Caco-2 (cell line): Measurements from ENCODE around the gene SCLT1. TPM values are rescaled to one million over a fixed set of nuclear protein-coding genes. Genes with fewer than 3 reads are reported as not detected.

ENCODE experiments used
- BruUV-seq: library from RNA; stranded (reverse); fragments of 400-500 nt; replicated peaks from 2 replicates; lab custom pipeline; 2021; lab: Mats Ljungman, UMichigan
- CTCF ChIA-PET: fragments of 300-600 bp; sonication (Branson Sonifier 250); formaldehyde crosslinking; loops from one replicate; lab custom pipeline; 2022; ENCODE audit warnings: antibody characterized with exemption; lab: Charles Lee
- POLR2A ChIA-PET: fragments of 300-600 bp; sonication (Branson Sonifier 250); formaldehyde crosslinking; loops from one replicate; lab custom pipeline; 2022; ENCODE audit warnings: antibody characterized with exemption; lab: Charles Lee
- DNase-seq, 2 experiments: peaks; one replicate each; pipeline versions ENCODE4 v3.0.0 to v3.0.0-alpha.2; 2020 to 2022
- H3K27me3 ChIP-seq: replicated peaks from 2 replicates; pipeline ENCODE4 v1.6.0; 2011; ENCODE audit warnings: low read length; ENCODE audit not compliant: control insufficient read depth, insufficient read depth
- H3K36me3 ChIP-seq: 2 replicates; pipeline ENCODE4 v1.5.1; 2011; ENCODE audit warnings: low read length; ENCODE audit not compliant: control insufficient read depth, insufficient read depth
- H3K4me1 ChIP-seq: fragments of 250-450 bp; sonication (Bioruptor Pico); 2 replicates; pipeline ENCODE4 v1.5.1; 2020; ENCODE audit warnings: mild to moderate bottlenecking
- H3K4me3 ChIP-seq: 2 replicates; pipeline ENCODE4 v1.5.1; 2011; ENCODE audit warnings: low read depth, mild to moderate bottlenecking, control low read depth, low read length
- H3K9me3 ChIP-seq: fragments of 250-450 bp; sonication (Bioruptor Pico); 2 replicates; pipeline ENCODE4 v1.5.1; 2020; ENCODE audit warnings: mild to moderate bottlenecking, moderate library complexity
- H3K27ac Mint-ChIP-seq: one replicate; pipeline ENCODE4 v1.8.0; 2022; ENCODE audit warnings: mixed read lengths; ENCODE audit not compliant: unreplicated experiment
- H3K27me3 Mint-ChIP-seq: one replicate; pipeline ENCODE4 v1.8.0; 2022; ENCODE audit warnings: mixed read lengths; ENCODE audit not compliant: insufficient read depth, unreplicated experiment
- H3K36me3 Mint-ChIP-seq: one replicate; pipeline ENCODE4 v1.8.0; 2022; ENCODE audit warnings: mild to moderate bottlenecking, mixed read lengths; ENCODE audit not compliant: insufficient read depth, unreplicated experiment
- H3K4me1 Mint-ChIP-seq: one replicate; pipeline ENCODE4 v1.8.0; 2022; ENCODE audit warnings: low read depth, mixed read lengths; ENCODE audit not compliant: unreplicated experiment
- H3K4me3 Mint-ChIP-seq: one replicate; pipeline ENCODE4 v1.8.0; 2022; ENCODE audit warnings: mild to moderate bottlenecking, moderate library complexity, mixed read lengths; ENCODE audit not compliant: unreplicated experiment
- H3K9me3 Mint-ChIP-seq: one replicate; pipeline ENCODE4 v1.8.0; 2022; ENCODE audit warnings: mixed read lengths; ENCODE audit not compliant: unreplicated experiment
- intact Hi-C: fragments of 100-400 bp; cut with micrococcal nuclease; formaldehyde crosslinking; loops from one replicate; pipeline ENCODE4 v1.10.0; 2022; ENCODE audit not compliant: unreplicated experiment
- total RNA-seq: library from RNA; stranded (reverse); gene quantifications from 2 replicates; pipeline ENCODE4 v1.2.3, GENCODE V29; 2022
- TF ChIP-seq, protein P1 (sequence below), 2 experiments: fragments of 200-600 bp in 1 of 2; IDR thresholded peaks; 1 replicate in 1 of 2; 2 replicates in 1 of 2; pipeline versions ENCODE4 v1.5.1 to v1.8.0; 2011 to 2022; ENCODE audit warnings: antibody characterized with exemption in 1 of 2, control low read depth in 1 of 2, inconsistent platforms in 1 of 2, low read depth in 1 of 2, low read length in 1 of 2, mild to moderate bottlenecking in 1 of 2, moderate library complexity in 1 of 2; ENCODE audit not compliant: insufficient read depth in 1 of 2, severe bottlenecking in 1 of 2, unreplicated experiment in 1 of 2

The SCLT1 gene
- total RNA-seq, 1 experiment from 2014 or later, result 9.3 TPM

DNA sequence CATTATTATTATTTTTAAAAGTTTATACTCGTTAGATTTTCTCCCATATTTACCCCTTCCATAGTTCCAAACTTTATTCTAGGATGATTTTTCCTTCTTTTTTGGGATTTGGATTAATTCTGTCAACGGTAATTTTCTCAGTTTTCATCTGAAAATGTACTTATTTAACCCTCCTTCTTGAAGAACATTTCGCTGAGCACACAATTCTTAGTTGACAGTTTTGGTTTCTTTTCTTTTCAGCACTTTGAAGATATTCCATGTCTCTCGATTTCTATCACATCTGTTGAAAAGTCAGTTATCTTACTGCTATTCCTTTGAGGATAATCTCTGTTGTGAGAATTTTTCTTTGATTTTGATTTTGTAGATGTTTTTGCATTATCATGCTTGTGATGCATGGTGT lies 85.2 kb downstream of the SCLT1 start:
- H3K27ac Mint-ChIP-seq, result no peak overlapping the region
- ChIA-PET CTCF (no interaction called here), POLR2A (no interaction called here)
- no peaks in the 10 kb centered on the region for H3K4me1 ChIP-seq
- no TSS peak for BruUV-seq
- H3K4me3 Mint-ChIP-seq, result no peak overlapping the region
- intact Hi-C loops, result no loop called here
- H3K36me3 Mint-ChIP-seq, result no peaks in the 10 kb centered on the region
- no peaks in the 10 kb centered on the region for H3K27me3 Mint-ChIP-seq
- H3K27me3 ChIP-seq, result no peaks in the 10 kb centered on the region
- TF ChIP-seq, protein P1, sequence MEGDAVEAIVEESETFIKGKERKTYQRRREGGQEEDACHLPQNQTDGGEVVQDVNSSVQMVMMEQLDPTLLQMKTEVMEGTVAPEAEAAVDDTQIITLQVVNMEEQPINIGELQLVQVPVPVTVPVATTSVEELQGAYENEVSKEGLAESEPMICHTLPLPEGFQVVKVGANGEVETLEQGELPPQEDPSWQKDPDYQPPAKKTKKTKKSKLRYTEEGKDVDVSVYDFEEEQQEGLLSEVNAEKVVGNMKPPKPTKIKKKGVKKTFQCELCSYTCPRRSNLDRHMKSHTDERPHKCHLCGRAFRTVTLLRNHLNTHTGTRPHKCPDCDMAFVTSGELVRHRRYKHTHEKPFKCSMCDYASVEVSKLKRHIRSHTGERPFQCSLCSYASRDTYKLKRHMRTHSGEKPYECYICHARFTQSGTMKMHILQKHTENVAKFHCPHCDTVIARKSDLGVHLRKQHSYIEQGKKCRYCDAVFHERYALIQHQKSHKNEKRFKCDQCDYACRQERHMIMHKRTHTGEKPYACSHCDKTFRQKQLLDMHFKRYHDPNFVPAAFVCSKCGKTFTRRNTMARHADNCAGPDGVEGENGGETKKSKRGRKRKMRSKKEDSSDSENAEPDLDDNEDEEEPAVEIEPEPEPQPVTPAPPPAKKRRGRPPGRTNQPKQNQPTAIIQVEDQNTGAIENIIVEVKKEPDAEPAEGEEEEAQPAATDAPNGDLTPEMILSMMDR (IDR thresholded peaks at IDR 0.05; ENCODE audit: insufficient read depth in 1 of 2, low read depth in 1 of 2, low read length in 1 of 2, severe bottlenecking in 1 of 2, unreplicated experiment in 1 of 2), result no peak
- no peak for DNase-seq
- no peak overlapping the region for H3K4me3 ChIP-seq
- no peaks in the 10 kb centered on the region for H3K9me3 ChIP-seq
- H3K4me1 Mint-ChIP-seq, result no peaks in the 10 kb centered on the region
- peaks cover 37% of the 10 kb centered on the region for H3K9me3 Mint-ChIP-seq
- no peaks in the 10 kb centered on the region for H3K36me3 ChIP-seq

DNA sequence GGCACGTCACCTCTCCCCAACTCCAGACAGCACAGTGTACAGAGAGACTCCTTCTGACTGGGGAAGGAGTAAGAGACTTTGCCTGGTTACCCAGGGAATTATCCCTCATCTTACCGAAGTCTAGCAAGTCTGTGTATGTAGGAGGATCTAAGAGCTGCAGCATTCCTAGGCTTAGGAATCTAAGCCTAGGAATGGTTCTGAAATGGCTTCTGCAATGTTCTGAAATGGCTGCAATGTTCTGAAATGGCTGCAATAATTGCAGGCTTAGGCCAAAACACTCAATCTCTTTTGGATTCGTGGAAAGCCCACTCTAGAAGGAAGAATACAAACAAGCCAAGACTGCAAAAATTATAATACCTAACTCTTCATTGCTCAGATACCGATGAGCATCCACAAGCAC lies 106.4 kb downstream of the SCLT1 start:
- Histone ChIP-seq H3K4me3 (no peak overlapping the region), H3K27me3 (no peaks in the 10 kb centered on the region), H3K4me1 (no peaks in the 10 kb centered on the region), H3K9me3 (no peaks in the 10 kb centered on the region), H3K36me3 (no peaks in the 10 kb centered on the region)
- no peak overlapping the region for H3K4me3 Mint-ChIP-seq
- H3K36me3 Mint-ChIP-seq, result no peaks in the 10 kb centered on the region
- intact Hi-C loops, result no loop called here
- ChIA-PET CTCF (no interaction called here), POLR2A (no interaction called here)
- H3K4me1 Mint-ChIP-seq, result peaks cover 6% of the 10 kb centered on the region
- no peak overlapping the region for H3K27ac Mint-ChIP-seq
- TF ChIP-seq, protein P1 (IDR thresholded peaks at IDR 0.05; ENCODE audit: insufficient read depth in 1 of 2, low read depth in 1 of 2, low read length in 1 of 2, severe bottlenecking in 1 of 2, unreplicated experiment in 1 of 2), result no peak
- DNase-seq, result no peak
- peaks cover 17% of the 10 kb centered on the region for H3K9me3 Mint-ChIP-seq
- no TSS peak for BruUV-seq
- H3K27me3 Mint-ChIP-seq, result no peaks in the 10 kb centered on the region

DNA sequence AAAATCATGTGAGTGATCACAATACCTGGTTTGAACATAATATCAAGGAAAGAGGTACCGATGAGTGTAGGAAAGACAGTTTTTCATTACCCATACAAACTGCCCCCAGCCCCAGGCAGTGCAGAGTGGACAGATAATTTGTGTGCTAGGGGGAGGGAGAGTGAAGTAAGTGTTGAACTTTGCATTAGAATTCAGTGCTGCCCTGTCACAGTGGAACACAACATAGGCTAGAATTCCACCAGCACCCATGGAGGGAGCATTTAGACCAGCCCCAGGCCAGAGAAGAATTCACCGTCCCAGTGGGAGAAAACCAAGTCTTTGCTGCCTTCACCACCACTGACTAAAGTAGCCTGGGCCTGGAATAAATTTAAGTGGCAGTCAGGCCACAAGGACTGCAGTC lies 107.3 kb downstream of the SCLT1 start:
- Histone ChIP-seq H3K4me3 (no peak overlapping the region), H3K27me3 (no peaks in the 10 kb centered on the region), H3K4me1 (no peaks in the 10 kb centered on the region), H3K9me3 (no peaks in the 10 kb centered on the region), H3K36me3 (no peaks in the 10 kb centered on the region)
- H3K36me3 Mint-ChIP-seq, result no peaks in the 10 kb centered on the region
- ChIA-PET POLR2A (no interaction called here), CTCF (no interaction called here)
- peaks cover 6% of the 10 kb centered on the region for H3K4me1 Mint-ChIP-seq
- intact Hi-C loops, result no loop called here
- no peak overlapping the region for H3K4me3 Mint-ChIP-seq
- TF ChIP-seq, protein P1 (IDR thresholded peaks at IDR 0.05; ENCODE audit: insufficient read depth in 1 of 2, low read depth in 1 of 2, low read length in 1 of 2, severe bottlenecking in 1 of 2, unreplicated experiment in 1 of 2), result no peak
- no peaks in the 10 kb centered on the region for H3K27me3 Mint-ChIP-seq
- no TSS peak for BruUV-seq
- no peak overlapping the region for H3K27ac Mint-ChIP-seq
- DNase-seq, result no peak
- H3K9me3 Mint-ChIP-seq, result peaks cover 17% of the 10 kb centered on the region
